NCI-H1417 (cell line): ENCODE measurements around the gene ULBP1.
A peak's percentile ranks its signal among the peaks of the same experiment; 100 is the strongest.
"Not testable (repeated sequence)": the region's sequence is repeated elsewhere in the genome, so short reads cannot be mapped to it uniquely, and the experiment has no call there.

ENCODE experiments used
- DNase-seq, 3 experiments: peaks; one replicate each; lab custom pipeline; 2025; lab: John Stamatoyannopoulos, UW

The ULBP1 gene

GRCh38 chr6:150004783-150005717 is 41.3 kb downstream of the ULBP1 start:
- peak; percentile 90 to 97 (median 95) for DNase-seq

- DNase-seq: no peak
Measured at GRCh38 chr6:150005761-150006651, 42.3 kb downstream of the ULBP1 start.

- DNase-seq: peak in 2 of 3 experiments; percentile 7 to 33
Measured at GRCh38 chr6:150006961-150007464, 43.3 kb downstream of the ULBP1 start.

- no peak for DNase-seq
Measured at GRCh38 chr6:150008588-150008987, 44.8 kb downstream of the ULBP1 start.

- DNase-seq: not testable (repeated sequence)
Measured at GRCh38 chr6:150012846-150013784, 49.4 kb downstream of the ULBP1 start.

- DNase-seq: not testable (repeated sequence)
Measured at GRCh38 chr6:150013785-150014622, 50.3 kb downstream of the ULBP1 start.

GRCh38 chr6:150014623-150015280 is 51.0 kb downstream of the ULBP1 start:
- DNase-seq: not testable (repeated sequence)

- DNase-seq: not testable (repeated sequence)
Measured at GRCh38 chr6:150015281-150016001, 51.7 kb downstream of the ULBP1 start.

GRCh38 chr6:150016324-150017185 is 52.8 kb downstream of the ULBP1 start:
- DNase-seq: peak; percentile 63 to 90 (median 67)

- DNase-seq: not testable (repeated sequence)
Measured at GRCh38 chr6:150017186-150017521, 53.4 kb downstream of the ULBP1 start.

- DNase-seq: no peak
Measured at GRCh38 chr6:150018846-150019580, 55.3 kb downstream of the ULBP1 start.

- not testable (repeated sequence) for DNase-seq
Measured at GRCh38 chr6:150021870-150022269, 58.1 kb downstream of the ULBP1 start.
